ENCODE measurements around the gene ZFAND3.

ZFAND3 gene

GRCh38 chr6:38159596-38159995 is 340.1 kb downstream of the ZFAND3 start:
- no peak overlapping the region for H2BK5ac ChIP-seq (ENCODE audit: low read depth, low read length, poor library complexity, severe bottlenecking)
- no peak overlapping the region for H3K27ac ChIP-seq (ENCODE audit: low read length, poor library complexity, severe bottlenecking)
- H2BK15ac ChIP-seq (ENCODE audit: low read depth, poor library complexity, severe bottlenecking): no peak overlapping the region
- H3K4me3 ChIP-seq (ENCODE audit: insufficient read depth in 1 of 2, low read depth in 1 of 2, low read length in 2 of 2): no peak overlapping the region
- no peaks in the 10 kb centered on the region for H3K27me3 ChIP-seq (ENCODE audit: control insufficient read depth in 1 of 2, insufficient read depth in 1 of 2, low read length in 2 of 2)
- H3K14ac ChIP-seq (ENCODE audit: low read length in 2 of 2): no peak overlapping the region
- H4K91ac ChIP-seq (ENCODE audit: low read length): no peak overlapping the region
- H3K4me1 ChIP-seq (ENCODE audit: control insufficient read depth, insufficient read depth, low read depth, low read length): peaks cover 9% of the 10 kb centered on the region
- no peak for DNase-seq
- no peak overlapping the region for H3K4me2 ChIP-seq (ENCODE audit: low read length, poor library complexity, severe bottlenecking)
- WGBS: 98% methylated on average over 8 of the region's 8 CpGs
- peaks cover 27 to 57% of the 10 kb centered on the region in 2 experiments for H3K36me3 ChIP-seq (ENCODE audit: control insufficient read depth in 1 of 2, insufficient read depth in 2 of 2, low read depth in 1 of 2, low read length in 2 of 2)
- H3K9me3 ChIP-seq (ENCODE audit: control insufficient read depth, low read length): no peaks in the 10 kb centered on the region
- H2AFZ ChIP-seq (ENCODE audit: low read depth, low read length): no peak overlapping the region
- H4K8ac ChIP-seq (ENCODE audit: low read length): no peak overlapping the region
- no peak overlapping the region for H2BK120ac ChIP-seq (ENCODE audit: low read depth, low read length)
- H2BK12ac ChIP-seq (ENCODE audit: low read length in 2 of 2): no peak overlapping the region
- no peak overlapping the region for H3K23ac ChIP-seq (ENCODE audit: low read length in 2 of 2)
- no peak overlapping the region for H3K9ac ChIP-seq (ENCODE audit: low read length)
- no peak overlapping the region for H3K18ac ChIP-seq (ENCODE audit: low read depth in 1 of 2, low read length in 2 of 2)
- no peak overlapping the region for H2AK5ac ChIP-seq (ENCODE audit: low read length, severe bottlenecking)
- H3K4ac ChIP-seq (ENCODE audit: low read depth in 1 of 2, low read length in 2 of 2): no peak overlapping the region
- H3K79me1 ChIP-seq (replicated peaks; ENCODE audit: low read length, poor library complexity, severe bottlenecking): peaks cover 37% of the 10 kb centered on the region

DNA sequence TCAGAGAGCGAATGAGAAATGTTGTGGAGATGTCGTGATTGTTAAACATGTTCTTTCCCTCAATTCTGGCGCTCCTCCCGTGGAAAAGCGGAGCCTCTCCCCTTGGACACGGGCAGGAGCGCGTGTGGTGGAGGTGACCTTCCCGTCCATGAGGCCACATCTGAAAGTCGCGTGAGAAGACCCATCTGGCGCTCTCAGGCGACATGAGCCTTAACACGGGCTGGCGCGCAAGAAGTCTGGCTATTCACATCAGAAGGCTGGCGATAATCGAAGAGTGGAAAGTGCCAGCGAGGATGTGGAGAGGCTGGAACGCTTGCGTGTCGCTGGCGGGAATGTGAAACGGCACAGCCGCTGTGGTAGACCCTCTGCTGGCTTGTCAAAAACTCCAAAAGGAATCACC is 341.3 kb downstream of the ZFAND3 start:
- H2BK12ac ChIP-seq (ENCODE audit: low read length in 2 of 2): no peak overlapping the region
- H3K4ac ChIP-seq (ENCODE audit: low read depth in 1 of 2, low read length in 2 of 2): no peak overlapping the region
- H2BK120ac ChIP-seq (ENCODE audit: low read depth, low read length): no peak overlapping the region
- peaks cover 1% of the 10 kb centered on the region for H3K4me1 ChIP-seq (ENCODE audit: control insufficient read depth, insufficient read depth, low read depth, low read length)
- no peak overlapping the region for H2AK5ac ChIP-seq (ENCODE audit: low read length, severe bottlenecking)
- H2BK5ac ChIP-seq (ENCODE audit: low read depth, low read length, poor library complexity, severe bottlenecking): no peak overlapping the region
- no peak overlapping the region for H4K91ac ChIP-seq (ENCODE audit: low read length)
- no peak overlapping the region for H3K4me2 ChIP-seq (ENCODE audit: low read length, poor library complexity, severe bottlenecking)
- DNase-seq: no peak
- no peak overlapping the region for H3K14ac ChIP-seq (ENCODE audit: low read length in 2 of 2)
- H3K9ac ChIP-seq (ENCODE audit: low read length): no peak overlapping the region
- no peak overlapping the region for H2AFZ ChIP-seq (ENCODE audit: low read depth, low read length)
- H3K9me3 ChIP-seq (ENCODE audit: control insufficient read depth, low read length): no peaks in the 10 kb centered on the region
- 96% methylated on average over 25 of the region's 25 CpGs for WGBS
- no peak overlapping the region for H3K4me3 ChIP-seq (ENCODE audit: insufficient read depth in 1 of 2, low read depth in 1 of 2, low read length in 2 of 2)
- H3K27me3 ChIP-seq (ENCODE audit: control insufficient read depth in 1 of 2, insufficient read depth in 1 of 2, low read length in 2 of 2): no peaks in the 10 kb centered on the region
- no peak overlapping the region for H4K8ac ChIP-seq (ENCODE audit: low read length)
- no peak overlapping the region for H3K18ac ChIP-seq (ENCODE audit: low read depth in 1 of 2, low read length in 2 of 2)
- no peak overlapping the region for H2BK15ac ChIP-seq (ENCODE audit: low read depth, poor library complexity, severe bottlenecking)
- peaks cover 19 to 46% of the 10 kb centered on the region in 2 experiments for H3K36me3 ChIP-seq (ENCODE audit: control insufficient read depth in 1 of 2, insufficient read depth in 2 of 2, low read depth in 1 of 2, low read length in 2 of 2)
- peaks cover 28% of the 10 kb centered on the region for H3K79me1 ChIP-seq (replicated peaks; ENCODE audit: low read length, poor library complexity, severe bottlenecking)
- H3K23ac ChIP-seq (ENCODE audit: low read length in 2 of 2): no peak overlapping the region
- H3K27ac ChIP-seq (ENCODE audit: low read length, poor library complexity, severe bottlenecking): no peak overlapping the region

DNA sequence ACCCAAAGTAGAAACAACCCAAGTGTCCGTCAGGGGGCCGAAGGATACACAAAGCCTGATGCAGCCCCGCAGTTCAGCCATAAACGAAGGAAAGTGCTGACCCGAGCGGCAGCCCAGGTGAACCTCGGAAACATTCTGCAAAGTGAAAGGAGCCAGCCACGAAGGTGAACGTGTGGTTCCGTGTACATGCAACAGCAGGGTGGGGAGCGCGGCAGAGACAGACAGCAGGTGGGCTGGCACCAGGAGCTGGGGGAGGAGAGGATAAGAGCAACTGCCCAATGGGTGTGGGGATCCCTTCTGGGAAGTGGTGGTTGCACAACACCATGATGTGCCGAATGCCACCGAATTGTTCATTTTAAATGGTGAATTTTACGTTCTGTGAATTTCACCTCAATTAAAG is 341.8 kb downstream of the ZFAND3 start:
- 92% methylated on average over 15 of the region's 15 CpGs for whole genome bisulfite sequencing
- Histone ChIP-seq H3K79me1 (replicated peaks; ENCODE audit: low read length, poor library complexity, severe bottlenecking) (peaks cover 26% of the 10 kb centered on the region), H2AK5ac (ENCODE audit: low read length, severe bottlenecking) (no peak overlapping the region), H4K8ac (ENCODE audit: low read length) (no peak overlapping the region), H3K23ac (ENCODE audit: low read length in 2 of 2) (no peak overlapping the region), H4K91ac (ENCODE audit: low read length) (no peak overlapping the region), H3K4me2 (ENCODE audit: low read length, poor library complexity, severe bottlenecking) (no peak overlapping the region), H3K4me1 (ENCODE audit: control insufficient read depth, insufficient read depth, low read depth, low read length) (peaks cover 1% of the 10 kb centered on the region), H2BK120ac (ENCODE audit: low read depth, low read length) (no peak overlapping the region), H3K4ac (ENCODE audit: low read depth in 1 of 2, low read length in 2 of 2) (no peak overlapping the region), H2AFZ (ENCODE audit: low read depth, low read length) (no peak overlapping the region), H2BK12ac (ENCODE audit: low read length in 2 of 2) (no peak overlapping the region), H3K4me3 (ENCODE audit: insufficient read depth in 1 of 2, low read depth in 1 of 2, low read length in 2 of 2) (no peak overlapping the region), H3K27me3 (ENCODE audit: control insufficient read depth in 1 of 2, insufficient read depth in 1 of 2, low read length in 2 of 2) (no peaks in the 10 kb centered on the region), H3K36me3 (ENCODE audit: control insufficient read depth in 1 of 2, insufficient read depth in 2 of 2, low read depth in 1 of 2, low read length in 2 of 2) (peaks cover 19 to 46% of the 10 kb centered on the region in 2 experiments), H2BK15ac (ENCODE audit: low read depth, poor library complexity, severe bottlenecking) (no peak overlapping the region), H3K18ac (ENCODE audit: low read depth in 1 of 2, low read length in 2 of 2) (no peak overlapping the region), H3K9me3 (ENCODE audit: control insufficient read depth, low read length) (no peaks in the 10 kb centered on the region), H3K27ac (ENCODE audit: low read length, poor library complexity, severe bottlenecking) (no peak overlapping the region), H3K14ac (ENCODE audit: low read length in 2 of 2) (no peak overlapping the region), H2BK5ac (ENCODE audit: low read depth, low read length, poor library complexity, severe bottlenecking) (no peak overlapping the region), H3K9ac (ENCODE audit: low read length) (no peak overlapping the region)
- DNase-seq: no peak

GRCh38 chr6:38161754-38162492 is 342.4 kb downstream of the ZFAND3 start:
- Histone ChIP-seq H2AK5ac (ENCODE audit: low read length, severe bottlenecking) (no peak overlapping the region), H2BK15ac (ENCODE audit: low read depth, poor library complexity, severe bottlenecking) (no peak overlapping the region), H2BK5ac (ENCODE audit: low read depth, low read length, poor library complexity, severe bottlenecking) (no peak overlapping the region), H3K9me3 (ENCODE audit: control insufficient read depth, low read length) (no peaks in the 10 kb centered on the region), H3K9ac (ENCODE audit: low read length) (no peak overlapping the region), H2AFZ (ENCODE audit: low read depth, low read length) (no peak overlapping the region), H3K14ac (ENCODE audit: low read length in 2 of 2) (no peak overlapping the region), H4K8ac (ENCODE audit: low read length) (no peak overlapping the region), H3K27ac (ENCODE audit: low read length, poor library complexity, severe bottlenecking) (no peak overlapping the region), H4K91ac (ENCODE audit: low read length) (no peak overlapping the region), H3K4me2 (ENCODE audit: low read length, poor library complexity, severe bottlenecking) (no peak overlapping the region), H3K18ac (ENCODE audit: low read depth in 1 of 2, low read length in 2 of 2) (no peak overlapping the region), H3K4me3 (ENCODE audit: insufficient read depth in 1 of 2, low read depth in 1 of 2, low read length in 2 of 2) (no peak overlapping the region), H3K79me1 (replicated peaks; ENCODE audit: low read length, poor library complexity, severe bottlenecking) (peaks cover 24% of the 10 kb centered on the region), H3K23ac (ENCODE audit: low read length in 2 of 2) (no peak overlapping the region), H3K36me3 (ENCODE audit: control insufficient read depth in 1 of 2, insufficient read depth in 2 of 2, low read depth in 1 of 2, low read length in 2 of 2) (peaks cover 19 to 46% of the 10 kb centered on the region in 2 experiments), H2BK12ac (ENCODE audit: low read length in 2 of 2) (no peak overlapping the region), H2BK120ac (ENCODE audit: low read depth, low read length) (no peak overlapping the region), H3K4me1 (ENCODE audit: control insufficient read depth, insufficient read depth, low read depth, low read length) (peaks cover 5% of the 10 kb centered on the region), H3K27me3 (ENCODE audit: control insufficient read depth in 1 of 2, insufficient read depth in 1 of 2, low read length in 2 of 2) (no peaks in the 10 kb centered on the region), H3K4ac (ENCODE audit: low read depth in 1 of 2, low read length in 2 of 2) (no peak overlapping the region)
- DNase-seq: no peak
- 97% methylated on average over 15 of the region's 15 CpGs for WGBS
